ENCODE results near the gene LRRC25. TPM values are rescaled to one million over a fixed set of nuclear protein-coding genes. Genes with fewer than 3 reads are reported as not detected.
"Not testable (repeated sequence)": the region's sequence is repeated elsewhere in the genome, so short reads cannot be mapped to it uniquely, and the experiment has no call there.

The LRRC25 gene
- total and polyA plus RNA-seq, 7 experiments from 2014 or later: 0.15 to 68.6 (median 0.76) TPM

DNA sequence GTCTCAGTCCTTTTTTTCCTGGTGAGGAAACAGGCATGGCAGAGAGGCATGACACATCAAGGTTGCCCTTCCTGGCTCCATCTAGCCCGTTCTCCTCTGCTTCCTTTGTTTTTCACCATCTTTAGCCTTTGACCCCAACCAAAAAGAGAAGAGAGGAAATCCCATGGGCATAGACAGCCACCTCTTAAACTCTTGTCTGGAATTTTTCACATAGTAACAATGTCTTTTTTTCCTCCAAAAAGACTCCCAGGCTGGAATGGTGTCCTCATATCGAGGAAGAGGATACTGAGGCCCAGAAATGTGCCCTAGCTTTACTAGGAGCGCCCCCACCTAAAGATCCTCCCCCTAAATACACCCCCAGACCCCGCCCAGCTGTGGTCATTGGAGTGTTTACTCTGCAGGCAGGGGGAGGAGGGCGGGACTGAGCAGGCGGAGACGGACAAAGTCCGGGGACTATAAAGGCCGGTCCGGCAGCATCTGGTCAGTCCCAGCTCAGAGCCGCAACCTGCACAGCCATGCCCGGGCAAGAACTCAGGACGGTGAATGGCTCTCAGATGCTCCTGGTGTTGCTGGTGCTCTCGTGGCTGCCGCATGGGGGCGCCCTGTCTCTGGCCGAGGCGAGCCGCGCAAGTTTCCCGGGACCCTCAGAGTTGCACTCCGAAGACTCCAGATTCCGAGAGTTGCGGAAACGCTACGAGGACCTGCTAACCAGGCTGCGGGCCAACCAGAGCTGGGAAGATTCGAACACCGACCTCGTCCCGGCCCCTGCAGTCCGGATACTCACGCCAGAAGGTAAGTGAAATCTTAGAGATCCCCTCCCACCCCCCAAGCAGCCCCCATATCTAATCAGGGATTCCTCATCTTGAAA, 11.5 kb downstream of the LRRC25 start, which contains the start of gene GDF15:
TSS of gene GDF15 (plus strand) at position 484 of the 868 bp plus-strand sequence. CDS start at position 516, 32 bp downstream.
- H3K4me1 ChIP-seq (ENCODE audit: control insufficient read depth in 2 of 2, insufficient read depth in 2 of 2, low read length in 2 of 2): peaks cover 0 to 4% of the 10 kb centered on the region in 2 donors
- intact Hi-C loops (cut with micrococcal nuclease): no loop called here
- ATAC-seq: no peak
- H3K36me3 ChIP-seq (ENCODE audit: control insufficient read depth in 2 of 3, insufficient read depth in 3 of 3, low read length in 3 of 3): no peaks in the 10 kb centered on the region
- ChIA-PET POLR2A (no interaction called here), CTCF (no interaction called here)
- Mint-ChIP-seq H3K27me3 (peaks cover 23 to 66% (median 36%) of the 10 kb centered on the region in 5 donors), H3K9me3 (no peaks in the 10 kb centered on the region), H3K27ac (no peak within 1 kb of the TSS), H3K4me1 (peaks cover 0 to 12% (median 7%) of the 10 kb centered on the region in 7 donors), H3K36me3 (no peaks in the 10 kb centered on the region), H3K4me3 (peak within 1 kb of the TSS in 2 of 10 donors; percentile 12 to 38)
- H3K9me3 ChIP-seq (ENCODE audit: control insufficient read depth in 2 of 3, low read length in 3 of 3): no peaks in the 10 kb centered on the region
- DNase-seq: peak in 3 of 9 donors; percentile 12 to 44 (median 14)
- H3K27ac ChIP-seq (ENCODE audit: low read depth, low read length): no peak within 1 kb of the TSS
- H3K27me3 ChIP-seq (ENCODE audit: control insufficient read depth in 2 of 2, insufficient read depth in 2 of 2, low read length in 2 of 2): peaks cover 0 to 11% of the 10 kb centered on the region in 2 donors
- H3K4me3 ChIP-seq (ENCODE audit: low read length): no peak within 1 kb of the TSS

DNA sequence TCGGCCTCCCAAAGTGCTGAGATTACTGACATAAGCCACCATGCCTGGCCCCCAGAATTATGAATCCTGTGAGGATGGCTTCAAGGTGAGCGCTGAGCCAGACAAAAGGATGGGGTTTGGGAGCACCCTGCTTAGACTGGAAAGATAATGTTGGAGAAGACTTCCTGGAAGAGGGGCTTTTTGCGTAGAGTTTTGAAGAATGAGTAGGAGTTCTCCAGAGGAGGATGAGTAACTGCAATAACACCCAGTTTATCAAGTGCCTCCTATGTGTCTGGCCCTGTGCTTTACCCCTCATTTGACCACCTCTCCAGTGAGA, 12.1 kb downstream of the LRRC25 start:
- ChIA-PET CTCF (no interaction called here), POLR2A (no interaction called here)
- no peak overlapping the region for H3K4me3 Mint-ChIP-seq
- H3K9me3 ChIP-seq (ENCODE audit: control insufficient read depth in 2 of 3, low read length in 3 of 3): no peaks in the 10 kb centered on the region
- H3K4me1 Mint-ChIP-seq: peaks cover 0 to 12% (median 7%) of the 10 kb centered on the region in 7 donors
- peaks cover 23 to 60% (median 36%) of the 10 kb centered on the region in 5 donors for H3K27me3 Mint-ChIP-seq
- H3K27me3 ChIP-seq (ENCODE audit: control insufficient read depth in 2 of 2, insufficient read depth in 2 of 2, low read length in 2 of 2): peaks cover 0 to 11% of the 10 kb centered on the region in 2 donors
- peaks cover 0 to 4% of the 10 kb centered on the region in 2 donors for H3K4me1 ChIP-seq (ENCODE audit: control insufficient read depth in 2 of 2, insufficient read depth in 2 of 2, low read length in 2 of 2)
- no peak overlapping the region for H3K27ac Mint-ChIP-seq
- no peaks in the 10 kb centered on the region for H3K9me3 Mint-ChIP-seq
- H3K36me3 ChIP-seq (ENCODE audit: control insufficient read depth in 2 of 3, insufficient read depth in 3 of 3, low read length in 3 of 3): no peaks in the 10 kb centered on the region
- ATAC-seq (no peak), DNase-seq (no peak)
- no peak overlapping the region for H3K27ac ChIP-seq (ENCODE audit: low read depth, low read length)
- intact Hi-C loops (cut with micrococcal nuclease): no loop called here
- H3K36me3 Mint-ChIP-seq: no peaks in the 10 kb centered on the region
- H3K4me3 ChIP-seq (ENCODE audit: low read length): no peak overlapping the region

DNA sequence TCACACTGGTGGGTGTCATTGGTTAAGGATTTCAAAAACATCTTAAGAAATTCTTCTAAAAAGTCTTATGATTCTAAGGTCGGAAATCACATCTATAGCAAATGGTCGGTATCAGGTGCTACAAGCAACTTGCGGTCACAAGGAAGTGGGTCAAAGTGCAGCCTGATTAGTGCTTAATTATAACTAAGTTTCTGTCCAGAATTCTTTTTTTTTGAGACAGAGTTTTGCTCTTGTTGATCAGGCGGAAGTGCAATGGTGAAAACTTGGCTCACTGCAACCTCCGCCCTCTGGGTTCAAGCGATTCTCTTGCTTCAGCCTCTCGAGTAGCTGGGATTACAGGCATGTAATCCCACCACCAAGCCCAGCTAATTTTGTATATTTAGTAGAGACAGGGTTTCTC, 12.6 kb downstream of the LRRC25 start:
- Histone ChIP-seq H3K27ac (ENCODE audit: low read depth, low read length) (no peak overlapping the region), H3K4me1 (ENCODE audit: control insufficient read depth in 2 of 2, insufficient read depth in 2 of 2, low read length in 2 of 2) (peaks cover 0 to 4% of the 10 kb centered on the region in 2 donors), H3K27me3 (ENCODE audit: control insufficient read depth in 2 of 2, insufficient read depth in 2 of 2, low read length in 2 of 2) (peaks cover 0 to 11% of the 10 kb centered on the region in 2 donors), H3K9me3 (ENCODE audit: control insufficient read depth in 2 of 3, low read length in 3 of 3) (no peaks in the 10 kb centered on the region), H3K36me3 (ENCODE audit: control insufficient read depth in 2 of 3, insufficient read depth in 3 of 3, low read length in 3 of 3) (no peaks in the 10 kb centered on the region), H3K4me3 (ENCODE audit: low read length) (no peak overlapping the region)
- intact Hi-C loops (cut with micrococcal nuclease): no loop called here
- ChIA-PET CTCF (no interaction called here), POLR2A (no interaction called here)
- no peaks in the 10 kb centered on the region for H3K36me3 Mint-ChIP-seq
- H3K9me3 Mint-ChIP-seq: no peaks in the 10 kb centered on the region
- H3K4me1 Mint-ChIP-seq: peaks cover 0 to 12% (median 9%) of the 10 kb centered on the region in 7 donors
- no peak for DNase-seq
- no peak for ATAC-seq
- H3K27me3 Mint-ChIP-seq: peaks cover 23 to 55% (median 36%) of the 10 kb centered on the region in 5 donors
- peak overlapping the region in 2 of 9 donors; percentile 49 to 72 for H3K27ac Mint-ChIP-seq
- H3K4me3 Mint-ChIP-seq: no peak overlapping the region

DNA sequence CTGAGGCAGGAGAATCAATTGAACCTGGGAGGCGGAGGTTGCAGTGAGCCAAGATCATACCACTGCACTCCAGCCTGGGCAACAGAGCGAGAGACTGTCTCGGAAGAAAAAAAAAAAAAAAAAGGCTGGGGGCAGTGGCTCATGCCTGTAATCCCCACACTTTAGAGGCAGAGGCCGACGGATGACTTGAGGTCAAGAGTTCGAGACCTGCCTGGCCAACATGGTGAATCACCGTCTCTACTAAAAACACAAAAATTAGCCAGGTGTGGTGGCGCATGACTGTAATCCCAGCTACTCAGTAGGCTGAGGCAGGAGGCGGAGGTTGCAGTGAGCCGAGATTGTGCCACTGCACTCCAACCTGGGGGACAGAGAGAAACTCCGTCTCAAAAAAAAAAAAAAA, 13.8 kb downstream of the LRRC25 start:
- H3K36me3 ChIP-seq (ENCODE audit: control insufficient read depth in 2 of 3, insufficient read depth in 3 of 3, low read length in 3 of 3); H3K4me1 ChIP-seq (ENCODE audit: control insufficient read depth in 2 of 2, insufficient read depth in 2 of 2, low read length in 2 of 2); intact Hi-C loops (cut with micrococcal nuclease); H3K27ac Mint-ChIP-seq; H3K4me3 Mint-ChIP-seq; H3K4me3 ChIP-seq (ENCODE audit: low read length); ATAC-seq; CTCF ChIA-PET; H3K36me3 Mint-ChIP-seq; H3K9me3 ChIP-seq (ENCODE audit: control insufficient read depth in 2 of 3, low read length in 3 of 3); DNase-seq; H3K27ac ChIP-seq (ENCODE audit: low read depth, low read length); H3K9me3 Mint-ChIP-seq; POLR2A ChIA-PET: not testable (repeated sequence)
- H3K4me1 Mint-ChIP-seq: peaks cover 0 to 12% (median 7%) of the 10 kb centered on the region in 7 donors
- peaks cover 23 to 55% (median 36%) of the 10 kb centered on the region in 5 donors for H3K27me3 Mint-ChIP-seq
- peaks cover 0 to 11% of the 10 kb centered on the region in 2 donors for H3K27me3 ChIP-seq (ENCODE audit: control insufficient read depth in 2 of 2, insufficient read depth in 2 of 2, low read length in 2 of 2)

DNA sequence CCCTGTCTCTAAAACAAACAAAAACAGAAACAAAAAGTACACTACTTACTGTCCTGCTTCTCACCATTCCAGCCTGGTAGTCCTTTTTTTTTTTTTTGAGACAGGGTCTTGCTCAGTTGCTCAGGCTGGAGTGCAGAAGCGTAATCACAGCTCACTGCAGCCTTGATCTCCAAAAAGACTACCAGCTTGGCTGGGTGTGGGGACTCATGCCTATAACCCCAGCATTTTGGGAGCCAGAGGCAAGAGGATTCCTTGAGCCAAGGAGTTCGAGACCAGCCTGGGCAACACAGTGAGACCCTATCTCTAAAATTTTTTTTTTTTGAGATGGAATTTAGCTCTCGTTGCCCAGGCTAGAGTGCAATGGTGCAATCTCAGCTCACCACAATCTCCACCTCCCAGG, 16.6 kb downstream of the LRRC25 start:
- Mint-ChIP-seq H3K27me3 (peaks cover 10 to 40% (median 20%) of the 10 kb centered on the region in 5 donors), H3K4me3 (no peak overlapping the region), H3K36me3 (no peaks in the 10 kb centered on the region), H3K9me3 (no peaks in the 10 kb centered on the region), H3K27ac (no peak overlapping the region), H3K4me1 (peaks cover 0 to 3% (median 0%) of the 10 kb centered on the region in 7 donors)
- no peaks in the 10 kb centered on the region for H3K9me3 ChIP-seq (ENCODE audit: control insufficient read depth in 2 of 3, low read length in 3 of 3)
- H3K4me1 ChIP-seq (ENCODE audit: control insufficient read depth in 2 of 2, insufficient read depth in 2 of 2, low read length in 2 of 2): no peaks in the 10 kb centered on the region
- DNase-seq (no peak), ATAC-seq (no peak)
- POLR2A ChIA-PET: no interaction called here
- CTCF ChIA-PET: no interaction called here
- H3K36me3 ChIP-seq (ENCODE audit: control insufficient read depth in 2 of 3, insufficient read depth in 3 of 3, low read length in 3 of 3): no peaks in the 10 kb centered on the region
- intact Hi-C loops (cut with micrococcal nuclease): no loop called here
- no peak overlapping the region for H3K27ac ChIP-seq (ENCODE audit: low read depth, low read length)
- H3K27me3 ChIP-seq (ENCODE audit: control insufficient read depth in 2 of 2, insufficient read depth in 2 of 2, low read length in 2 of 2): no peaks in the 10 kb centered on the region
- H3K4me3 ChIP-seq (ENCODE audit: low read length): no peak overlapping the region

DNA sequence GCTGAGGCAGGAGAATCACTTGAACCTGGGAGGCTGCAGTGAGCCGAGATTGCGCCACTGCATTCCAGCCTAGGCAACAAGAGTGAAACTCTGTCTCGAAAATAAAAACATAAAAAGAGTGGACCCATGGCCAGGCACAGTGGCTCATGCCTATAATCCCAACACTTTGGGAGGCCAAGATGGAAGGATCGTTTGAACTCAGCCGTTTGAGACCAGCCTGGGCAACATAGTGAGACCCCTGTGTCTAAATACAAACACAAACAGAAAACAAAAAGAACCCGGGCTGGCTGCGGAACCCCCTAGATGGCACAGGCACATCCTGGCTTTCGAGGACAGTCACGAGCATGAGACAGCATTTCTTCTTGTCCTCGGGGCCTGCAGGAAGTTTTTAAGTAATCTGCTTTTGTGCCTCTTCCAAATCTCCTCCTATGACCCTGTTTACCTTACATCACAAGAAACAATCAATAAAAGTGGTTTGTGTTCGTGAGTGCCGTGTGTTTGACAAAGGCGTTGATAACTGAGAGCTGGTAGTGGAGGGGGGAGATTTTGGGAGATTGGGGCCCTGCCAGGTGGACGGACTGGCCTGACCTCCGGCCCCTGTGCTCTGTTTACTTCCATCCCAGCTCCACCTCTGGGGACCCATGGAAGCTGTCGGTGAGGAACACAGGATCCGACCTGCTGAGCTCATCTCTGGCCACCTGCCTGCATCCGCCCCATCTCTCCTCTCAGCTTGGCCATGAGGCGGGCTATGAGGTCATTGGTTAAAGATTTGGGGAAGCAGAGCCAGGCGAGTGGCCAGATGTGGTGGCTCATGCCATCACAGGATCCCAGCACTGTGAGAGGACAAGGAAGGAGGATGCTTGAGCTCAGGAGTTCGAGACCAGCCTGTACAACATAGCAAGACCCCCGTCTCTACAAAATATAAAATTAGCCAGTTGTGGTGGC, 17.3 kb downstream of the LRRC25 start:
- Histone ChIP-seq H3K9me3 (ENCODE audit: control insufficient read depth in 2 of 3, low read length in 3 of 3) (no peaks in the 10 kb centered on the region), H3K36me3 (ENCODE audit: control insufficient read depth in 2 of 3, insufficient read depth in 3 of 3, low read length in 3 of 3) (no peaks in the 10 kb centered on the region), H3K4me1 (ENCODE audit: control insufficient read depth in 2 of 2, insufficient read depth in 2 of 2, low read length in 2 of 2) (no peaks in the 10 kb centered on the region), H3K27ac (ENCODE audit: low read depth, low read length) (no peak overlapping the region), H3K4me3 (ENCODE audit: low read length) (no peak overlapping the region), H3K27me3 (ENCODE audit: control insufficient read depth in 2 of 2, insufficient read depth in 2 of 2, low read length in 2 of 2) (no peaks in the 10 kb centered on the region)
- intact Hi-C loops (cut with micrococcal nuclease): no loop called here
- Mint-ChIP-seq H3K4me3 (no peak overlapping the region), H3K27me3 (peaks cover 10 to 33% (median 13%) of the 10 kb centered on the region in 5 donors), H3K27ac (no peak overlapping the region), H3K36me3 (no peaks in the 10 kb centered on the region), H3K9me3 (no peaks in the 10 kb centered on the region), H3K4me1 (peaks cover 0 to 2% (median 0%) of the 10 kb centered on the region in 7 donors)
- ChIA-PET POLR2A (no interaction called here), CTCF (no interaction called here)
- ATAC-seq: peak; percentile 70
- no peak for DNase-seq

Measured in naive thymus-derived CD4-positive, alpha-beta T cell (primary cell).